ENCODE results near the gene TSKU. TPM values are rescaled to one million over a fixed set of nuclear protein-coding genes. Genes with fewer than 3 reads are reported as not detected.

TSKU gene
- total and polyA plus RNA-seq, 4 donors: 5.2 to 31.5 (median 18.8) TPM

- DNase-seq: no peak
- WGBS, 2 donors: 73 to 78% methylated on average over 13 of the region's 13 CpGs
- Histone ChIP-seq H3K36me3 (ENCODE audit: control insufficient read depth in 1 of 2, insufficient read depth in 2 of 2, low read length in 1 of 2) (no peaks in the 10 kb centered on the region), H3K27ac (ENCODE audit: low read depth in 1 of 2, low read length in 2 of 2) (no peak overlapping the region), H3K27me3 (ENCODE audit: control insufficient read depth in 1 of 2, insufficient read depth in 2 of 2, low read length in 1 of 2) (no peaks in the 10 kb centered on the region), H3K4me1 (ENCODE audit: control insufficient read depth in 1 of 2, insufficient read depth in 2 of 2, low read length in 2 of 2) (no peaks in the 10 kb centered on the region), H3K4me3 (ENCODE audit: low read length in 2 of 2) (no peak overlapping the region), H3K9me3 (ENCODE audit: control insufficient read depth, low read length) (no peaks in the 10 kb centered on the region)
- intact Hi-C loops (cut with DNase I): loop anchor here in 1 of 2 donors (5.0 kb wide), 1 partner anchor 34 kb away; the partner anchor contains the start of gene TSKU
- no peak for ATAC-seq (ENCODE audit: low FRiP score)
Observed at GRCh38 chr11:76747915-76748860, 35.0 kb upstream of the TSKU start.

GRCh38 chr11:76748948-76749347 lies 34.2 kb upstream of the TSKU start:
- DNase-seq: no peak
- no peaks in the 10 kb centered on the region for H3K36me3 ChIP-seq (ENCODE audit: control insufficient read depth in 1 of 2, insufficient read depth in 2 of 2, low read length in 1 of 2)
- ATAC-seq (ENCODE audit: low FRiP score): no peak
- intact Hi-C loops (cut with DNase I): loop anchor here in 1 of 2 donors (5.0 kb wide), 1 partner anchor 33 kb away; the partner anchor contains the start of gene TSKU
- 7 to 22% methylated on average over 5 of the region's 5 CpGs for whole genome bisulfite sequencing, 2 donors
- H3K9me3 ChIP-seq (ENCODE audit: control insufficient read depth, low read length): no peaks in the 10 kb centered on the region
- H3K27ac ChIP-seq (ENCODE audit: low read depth in 1 of 2, low read length in 2 of 2): no peak overlapping the region
- H3K4me3 ChIP-seq (ENCODE audit: low read length in 2 of 2): no peak overlapping the region
- H3K4me1 ChIP-seq (ENCODE audit: control insufficient read depth in 1 of 2, insufficient read depth in 2 of 2, low read length in 2 of 2): no peaks in the 10 kb centered on the region
- no peaks in the 10 kb centered on the region for H3K27me3 ChIP-seq (ENCODE audit: control insufficient read depth in 1 of 2, insufficient read depth in 2 of 2, low read length in 1 of 2)

GRCh38 chr11:76750067-76750466 lies 33.1 kb upstream of the TSKU start:
- intact Hi-C loops (cut with DNase I): no loop called here
- no peaks in the 10 kb centered on the region for H3K36me3 ChIP-seq (ENCODE audit: control insufficient read depth in 1 of 2, insufficient read depth in 2 of 2, low read length in 1 of 2)
- no peak overlapping the region for H3K27ac ChIP-seq (ENCODE audit: low read depth in 1 of 2, low read length in 2 of 2)
- no peaks in the 10 kb centered on the region for H3K4me1 ChIP-seq (ENCODE audit: control insufficient read depth in 1 of 2, insufficient read depth in 2 of 2, low read length in 2 of 2)
- no peaks in the 10 kb centered on the region for H3K27me3 ChIP-seq (ENCODE audit: control insufficient read depth in 1 of 2, insufficient read depth in 2 of 2, low read length in 1 of 2)
- WGBS, 2 donors: 93 to 95% methylated on average over 2 of the region's 2 CpGs
- no peak overlapping the region for H3K4me3 ChIP-seq (ENCODE audit: low read length in 2 of 2)
- DNase-seq (peak in 1 of 2 donors; percentile 45), ATAC-seq (ENCODE audit: low FRiP score) (no peak)
- H3K9me3 ChIP-seq (ENCODE audit: control insufficient read depth, low read length): no peaks in the 10 kb centered on the region

GRCh38 chr11:76750746-76751145 lies 32.4 kb upstream of the TSKU start:
- 96 to 97% methylated on average over 6 of the region's 6 CpGs for WGBS, 2 donors
- Histone ChIP-seq H3K4me1 (ENCODE audit: control insufficient read depth in 1 of 2, insufficient read depth in 2 of 2, low read length in 2 of 2) (no peaks in the 10 kb centered on the region), H3K27ac (ENCODE audit: low read depth in 1 of 2, low read length in 2 of 2) (no peak overlapping the region), H3K36me3 (ENCODE audit: control insufficient read depth in 1 of 2, insufficient read depth in 2 of 2, low read length in 1 of 2) (no peaks in the 10 kb centered on the region), H3K27me3 (ENCODE audit: control insufficient read depth in 1 of 2, insufficient read depth in 2 of 2, low read length in 1 of 2) (no peaks in the 10 kb centered on the region), H3K4me3 (ENCODE audit: low read length in 2 of 2) (no peak overlapping the region), H3K9me3 (ENCODE audit: control insufficient read depth, low read length) (no peaks in the 10 kb centered on the region)
- intact Hi-C loops (cut with DNase I): no loop called here
- ATAC-seq (ENCODE audit: low FRiP score): no peak
- DNase-seq: peak in 1 of 2 donors; percentile 59

- Histone ChIP-seq H3K36me3 (ENCODE audit: control insufficient read depth in 1 of 2, insufficient read depth in 2 of 2, low read length in 1 of 2) (no peaks in the 10 kb centered on the region), H3K9me3 (ENCODE audit: control insufficient read depth, low read length) (no peaks in the 10 kb centered on the region), H3K4me1 (ENCODE audit: control insufficient read depth in 1 of 2, insufficient read depth in 2 of 2, low read length in 2 of 2) (no peaks in the 10 kb centered on the region), H3K27ac (ENCODE audit: low read depth in 1 of 2, low read length in 2 of 2) (no peak overlapping the region), H3K27me3 (ENCODE audit: control insufficient read depth in 1 of 2, insufficient read depth in 2 of 2, low read length in 1 of 2) (no peaks in the 10 kb centered on the region), H3K4me3 (ENCODE audit: low read length in 2 of 2) (no peak overlapping the region)
- WGBS, 2 donors: 30 to 32% methylated on average over 24 to 25 of the region's 25 CpGs
- ATAC-seq (ENCODE audit: low FRiP score) (peak; percentile 91), DNase-seq (peak; percentile 91 to 92)
- intact Hi-C loops (cut with DNase I): no loop called here
Observed at GRCh38 chr11:76752321-76753143, 30.6 kb upstream of the TSKU start.

DNA sequence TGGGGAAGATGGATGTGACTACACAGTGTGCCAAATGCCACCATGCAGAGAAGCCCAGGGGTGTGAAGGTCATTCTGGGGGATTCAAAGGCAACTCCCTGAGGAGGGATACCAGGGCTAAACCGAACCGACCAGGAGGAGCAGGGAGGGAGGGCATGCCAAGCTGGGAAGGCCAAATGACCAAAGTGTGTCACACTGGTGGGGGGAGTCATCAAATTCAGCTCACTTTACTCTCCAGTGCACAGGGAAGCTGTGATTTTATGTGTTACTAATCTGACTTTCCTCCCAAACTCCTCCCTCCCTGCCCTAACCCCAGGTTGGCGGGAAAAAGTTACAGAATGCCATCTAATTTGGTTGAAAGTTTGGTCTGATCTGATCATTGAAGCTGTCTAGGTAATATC lies 29.7 kb upstream of the TSKU start:
- no peak for ATAC-seq (ENCODE audit: low FRiP score)
- intact Hi-C loops (cut with DNase I): no loop called here

DNA sequence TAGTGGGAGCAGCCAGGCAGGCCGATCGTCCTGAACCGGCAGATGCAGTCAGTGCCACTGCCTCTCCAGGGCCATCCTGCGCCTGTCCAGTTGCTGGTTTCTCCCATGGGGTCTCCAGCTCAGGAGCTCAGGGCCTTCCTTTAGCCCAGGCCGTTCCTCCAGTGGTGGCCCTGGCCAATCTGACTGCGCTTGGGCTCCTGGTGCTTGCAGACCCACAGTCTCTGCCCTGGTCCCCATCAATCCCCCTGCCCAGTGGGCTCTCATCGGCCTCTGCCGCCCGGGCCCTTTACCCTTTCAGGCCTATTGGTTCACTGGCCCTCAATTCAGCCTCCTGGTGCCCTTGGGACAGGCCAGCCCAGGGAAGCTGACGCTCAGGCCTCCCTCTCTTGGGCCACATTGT lies 29.2 kb upstream of the TSKU start:
- H3K4me3 ChIP-seq (ENCODE audit: low read length in 2 of 2): no peak overlapping the region
- intact Hi-C loops (cut with DNase I): no loop called here
- no peaks in the 10 kb centered on the region for H3K9me3 ChIP-seq (ENCODE audit: control insufficient read depth, low read length)
- no peaks in the 10 kb centered on the region for H3K27me3 ChIP-seq (ENCODE audit: control insufficient read depth in 1 of 2, insufficient read depth in 2 of 2, low read length in 1 of 2)
- H3K4me1 ChIP-seq (ENCODE audit: control insufficient read depth in 1 of 2, insufficient read depth in 2 of 2, low read length in 2 of 2): no peaks in the 10 kb centered on the region
- ATAC-seq (ENCODE audit: low FRiP score): no peak
- no peak overlapping the region for H3K27ac ChIP-seq (ENCODE audit: low read depth in 1 of 2, low read length in 2 of 2)
- DNase-seq: peak in 1 of 2 donors; percentile 61
- no peaks in the 10 kb centered on the region for H3K36me3 ChIP-seq (ENCODE audit: control insufficient read depth in 1 of 2, insufficient read depth in 2 of 2, low read length in 1 of 2)
- WGBS, 2 donors: 96% methylated on average over 10 of the region's 10 CpGs

More for the DNA sequence above, 29.7 kb upstream of the TSKU start:
- peak in 1 of 2 donors; percentile 10 for DNase-seq
- H3K27me3 ChIP-seq (ENCODE audit: control insufficient read depth in 1 of 2, insufficient read depth in 2 of 2, low read length in 1 of 2): no peaks in the 10 kb centered on the region
- H3K27ac ChIP-seq (ENCODE audit: low read depth in 1 of 2, low read length in 2 of 2): no peak overlapping the region
- no peaks in the 10 kb centered on the region for H3K36me3 ChIP-seq (ENCODE audit: control insufficient read depth in 1 of 2, insufficient read depth in 2 of 2, low read length in 1 of 2)
- no peak overlapping the region for H3K4me3 ChIP-seq (ENCODE audit: low read length in 2 of 2)
- 86 to 95% methylated on average over 3 of the region's 3 CpGs for WGBS, 2 donors
- H3K9me3 ChIP-seq (ENCODE audit: control insufficient read depth, low read length): no peaks in the 10 kb centered on the region
- no peaks in the 10 kb centered on the region for H3K4me1 ChIP-seq (ENCODE audit: control insufficient read depth in 1 of 2, insufficient read depth in 2 of 2, low read length in 2 of 2)

DNA sequence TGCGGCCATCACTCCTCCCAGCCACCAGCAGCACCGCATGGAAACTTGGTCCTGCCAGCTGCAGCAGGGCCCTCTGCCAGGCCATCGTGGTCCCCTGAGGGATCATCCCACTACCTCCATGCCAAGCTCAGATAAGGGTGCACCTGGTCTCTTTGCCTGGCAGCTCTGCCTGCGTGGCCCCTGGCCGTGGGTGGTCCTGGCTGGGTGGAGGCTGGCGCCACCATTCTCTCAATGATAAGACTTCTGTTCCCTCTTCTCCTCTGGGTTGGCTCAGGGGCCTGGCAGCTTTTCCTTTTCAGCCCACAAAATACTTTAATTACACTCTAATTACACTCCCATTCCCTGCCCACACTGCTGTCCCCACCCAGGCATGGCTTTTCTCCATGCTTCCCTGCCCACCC lies 26.8 kb upstream of the TSKU start:
- ATAC-seq (ENCODE audit: low FRiP score): no peak
- intact Hi-C loops (cut with DNase I): no loop called here
- Histone ChIP-seq H3K9me3 (ENCODE audit: control insufficient read depth, low read length) (no peaks in the 10 kb centered on the region), H3K27ac (ENCODE audit: low read depth in 1 of 2, low read length in 2 of 2) (no peak overlapping the region), H3K36me3 (ENCODE audit: control insufficient read depth in 1 of 2, insufficient read depth in 2 of 2, low read length in 1 of 2) (no peaks in the 10 kb centered on the region), H3K4me1 (ENCODE audit: control insufficient read depth in 1 of 2, insufficient read depth in 2 of 2, low read length in 2 of 2) (no peaks in the 10 kb centered on the region), H3K27me3 (ENCODE audit: control insufficient read depth in 1 of 2, insufficient read depth in 2 of 2, low read length in 1 of 2) (no peaks in the 10 kb centered on the region), H3K4me3 (ENCODE audit: low read length in 2 of 2) (no peak overlapping the region)
- DNase-seq: peak in 1 of 2 donors; percentile 60
- 71% methylated on average over 6 of the region's 6 CpGs for WGBS, 2 donors
